HEK293 (cell line): ENCODE data around the gene PLEKHA6.

Source experiments
- BCL11B ChIP-seq: fragments of 450-650 bp; formaldehyde crosslinking; IDR thresholded peaks from 2 replicates; pipeline ENCODE4 v1.5.1; 2016; ENCODE audit warnings: low read depth, missing biosample characterization, missing genetic modification characterization
- REST ChIP-seq: fragments of 450-650 bp; formaldehyde crosslinking; IDR thresholded peaks from 2 replicates; pipeline ENCODE4 v1.5.1; 2016; ENCODE audit warnings: missing biosample characterization, missing genetic modification characterization
- TCF7L2 ChIP-seq: IDR thresholded peaks from 2 replicates; pipeline ENCODE4 v1.6.1; 2011; ENCODE audit warnings: low read depth, mild to moderate bottlenecking, inconsistent platforms, low read length, moderate library complexity, borderline replicate concordance
- ZBTB21 ChIP-seq: fragments of 450-650 bp; formaldehyde crosslinking; IDR thresholded peaks from 2 replicates; pipeline ENCODE4 v1.5.1; 2017; ENCODE audit warnings: missing biosample characterization, missing genetic modification characterization
- ZFP41 ChIP-seq: fragments of 450-650 bp; formaldehyde crosslinking; IDR thresholded peaks from 2 replicates; pipeline ENCODE4 v1.5.1; 2016; ENCODE audit warnings: missing biosample characterization, missing genetic modification characterization, borderline replicate concordance
- TF ChIP-seq, protein P1 (sequence below): fragments of 450-650 bp; formaldehyde crosslinking; IDR thresholded peaks from 2 replicates; pipeline ENCODE4 v1.5.1; 2016; ENCODE audit warnings: missing biosample characterization, missing genetic modification characterization
- TF ChIP-seq, protein P2 (sequence below): fragments of 450-650 bp; formaldehyde crosslinking; IDR thresholded peaks from 2 replicates; pipeline ENCODE4 v1.5.1; 2016; ENCODE audit warnings: missing biosample characterization, missing genetic modification characterization, low read depth

DNA sequence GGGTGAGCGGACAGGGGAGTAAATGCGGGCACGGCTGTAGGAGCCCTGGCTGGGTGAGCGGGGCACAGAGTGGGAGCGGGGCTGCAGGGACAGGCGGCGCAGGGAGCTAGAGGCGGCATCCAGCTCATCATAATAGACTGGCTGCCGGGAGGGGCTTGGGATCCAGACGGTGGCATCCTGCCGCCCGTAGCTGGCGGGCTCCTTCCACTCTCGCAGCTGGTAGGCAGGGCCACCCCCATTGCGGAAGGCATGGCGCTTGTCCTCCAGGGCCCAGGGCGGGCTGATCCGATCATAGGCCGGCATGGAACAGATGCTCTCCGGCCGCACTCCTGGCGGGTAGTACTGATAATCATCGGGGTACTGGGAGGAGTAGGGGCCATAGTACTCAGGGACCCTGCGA is 102.3 kb downstream of the PLEKHA6 start:
- no peak for TF ChIP-seq BCL11B (tag by site-specific recombination)
- TF ChIP-seq, protein P1, sequence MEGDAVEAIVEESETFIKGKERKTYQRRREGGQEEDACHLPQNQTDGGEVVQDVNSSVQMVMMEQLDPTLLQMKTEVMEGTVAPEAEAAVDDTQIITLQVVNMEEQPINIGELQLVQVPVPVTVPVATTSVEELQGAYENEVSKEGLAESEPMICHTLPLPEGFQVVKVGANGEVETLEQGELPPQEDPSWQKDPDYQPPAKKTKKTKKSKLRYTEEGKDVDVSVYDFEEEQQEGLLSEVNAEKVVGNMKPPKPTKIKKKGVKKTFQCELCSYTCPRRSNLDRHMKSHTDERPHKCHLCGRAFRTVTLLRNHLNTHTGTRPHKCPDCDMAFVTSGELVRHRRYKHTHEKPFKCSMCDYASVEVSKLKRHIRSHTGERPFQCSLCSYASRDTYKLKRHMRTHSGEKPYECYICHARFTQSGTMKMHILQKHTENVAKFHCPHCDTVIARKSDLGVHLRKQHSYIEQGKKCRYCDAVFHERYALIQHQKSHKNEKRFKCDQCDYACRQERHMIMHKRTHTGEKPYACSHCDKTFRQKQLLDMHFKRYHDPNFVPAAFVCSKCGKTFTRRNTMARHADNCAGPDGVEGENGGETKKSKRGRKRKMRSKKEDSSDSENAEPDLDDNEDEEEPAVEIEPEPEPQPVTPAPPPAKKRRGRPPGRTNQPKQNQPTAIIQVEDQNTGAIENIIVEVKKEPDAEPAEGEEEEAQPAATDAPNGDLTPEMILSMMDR (tag by site-specific recombination) = no peak
- TF ChIP-seq ZBTB21 = no peak
- TF ChIP-seq REST (tag by site-specific recombination) = no peak
- no peak for TF ChIP-seq TCF7L2
- TF ChIP-seq, protein P2, sequence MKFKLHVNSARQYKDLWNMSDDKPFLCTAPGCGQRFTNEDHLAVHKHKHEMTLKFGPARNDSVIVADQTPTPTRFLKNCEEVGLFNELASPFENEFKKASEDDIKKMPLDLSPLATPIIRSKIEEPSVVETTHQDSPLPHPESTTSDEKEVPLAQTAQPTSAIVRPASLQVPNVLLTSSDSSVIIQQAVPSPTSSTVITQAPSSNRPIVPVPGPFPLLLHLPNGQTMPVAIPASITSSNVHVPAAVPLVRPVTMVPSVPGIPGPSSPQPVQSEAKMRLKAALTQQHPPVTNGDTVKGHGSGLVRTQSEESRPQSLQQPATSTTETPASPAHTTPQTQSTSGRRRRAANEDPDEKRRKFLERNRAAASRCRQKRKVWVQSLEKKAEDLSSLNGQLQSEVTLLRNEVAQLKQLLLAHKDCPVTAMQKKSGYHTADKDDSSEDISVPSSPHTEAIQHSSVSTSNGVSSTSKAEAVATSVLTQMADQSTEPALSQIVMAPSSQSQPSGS (tag by site-specific recombination) = no peak
- no peak for TF ChIP-seq ZFP41 (tag by site-specific recombination)
